Purkinje cell (primary cell): ENCODE measurements around the gene FOXC1. TPM values are rescaled to one million over a fixed set of nuclear protein-coding genes. Genes with fewer than 3 reads are reported as not detected.

ENCODE experiments used
- polyA plus RNA-seq: library from polyadenylated mRNA; unstranded; fragments of >200 nt; fragmentation: Nextera tagmentation; gene quantifications from 2 replicates; pipeline ENCODE4 v1.2.1, GENCODE V29; 2014

FOXC1 gene
- polyA plus RNA-seq: 0.11 TPM in 1 of 2 replicates, not detected in the other

DNA sequence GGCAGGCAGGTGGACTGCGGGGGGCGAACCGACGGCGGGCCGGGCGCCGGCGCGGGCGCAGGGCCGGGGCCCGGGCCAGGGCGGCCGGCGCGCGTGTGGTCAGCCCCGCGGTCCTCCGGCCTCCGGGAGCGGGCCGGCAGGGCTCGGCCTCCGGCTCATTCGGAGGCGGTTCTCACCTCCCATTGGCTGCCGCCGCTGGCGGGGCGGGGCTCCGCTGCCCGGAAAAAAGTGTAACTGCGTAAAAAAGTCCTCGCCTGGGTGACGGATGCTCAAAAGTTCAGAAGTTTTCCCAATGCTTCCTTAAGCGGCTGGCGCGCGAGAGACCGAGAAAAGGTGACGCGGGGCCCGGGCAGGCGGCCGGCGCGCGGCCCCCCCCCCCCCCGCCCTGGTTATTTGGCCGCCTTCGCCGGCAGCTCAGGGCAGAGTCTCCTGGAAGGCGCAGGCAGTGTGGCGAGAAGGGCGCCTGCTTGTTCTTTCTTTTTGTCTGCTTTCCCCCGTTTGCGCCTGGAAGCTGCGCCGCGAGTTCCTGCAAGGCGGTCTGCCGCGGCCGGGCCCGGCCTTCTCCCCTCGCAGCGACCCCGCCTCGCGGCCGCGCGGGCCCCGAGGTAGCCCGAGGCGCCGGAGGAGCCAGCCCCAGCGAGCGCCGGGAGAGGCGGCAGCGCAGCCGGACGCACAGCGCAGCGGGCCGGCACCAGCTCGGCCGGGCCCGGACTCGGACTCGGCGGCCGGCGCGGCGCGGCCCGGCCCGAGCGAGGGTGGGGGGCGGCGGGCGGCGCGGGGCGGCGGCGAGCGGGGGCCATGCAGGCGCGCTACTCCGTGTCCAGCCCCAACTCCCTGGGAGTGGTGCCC lies at the start of gene FOXC1:
TSS of gene FOXC1 (plus strand) at position 268 of the 849 bp plus-strand sequence. CDS start at position 799, 531 bp downstream.

Other genes starting within 250 kb of the FOXC1 start
- gene FOXF2, start 220.3 kb upstream of the FOXC1 start, polyA plus RNA-seq: 0.39 and 0.67 TPM in 2 replicates